ENCODE results near the gene IL31.
A peak's percentile ranks its signal among the peaks of the same experiment; 100 is the strongest.

The IL31 gene

GRCh38 chr12:122126713-122127597 lies 47.1 kb downstream of the IL31 start:
- no peak for DNase-seq

GRCh38 chr12:122126342-122126635 lies 47.7 kb downstream of the IL31 start:
- DNase-seq = no peak

- DNase-seq = no peak
Measured at GRCh38 chr12:122125452-122126341, 48.3 kb downstream of the IL31 start.

- no peak for DNase-seq
Measured at GRCh38 chr12:122124370-122124769, 49.7 kb downstream of the IL31 start.

- no peak for DNase-seq
Measured at GRCh38 chr12:122123761-122124145, 50.3 kb downstream of the IL31 start.

GRCh38 chr12:122123051-122123760 lies 50.8 kb downstream of the IL31 start:
- DNase-seq = peak; percentile 75 to 80
